Skin epidermis (tissue), 12 donors: ENCODE measurements around the gene MAPKAPK2.

ENCODE experiments used
- H3K27ac ChIP-seq, 21 experiments: fragments of 200-600 bp; sonication (generic) in 11 of 21; one replicate each; pipeline ENCODE4 v1.5.0; 2020; ENCODE audit warnings: mild to moderate bottlenecking in 3 of 21, inconsistent platforms in 2 of 21, moderate library complexity in 2 of 21
- H3K4me3 ChIP-seq, 7 experiments: fragments of 200-600 bp; sonication (generic) in 2 of 7; one replicate each; pipeline ENCODE4 v1.5.0; 2020; ENCODE audit warnings: inconsistent platforms in 2 of 7, mild to moderate bottlenecking in 2 of 7, moderate library complexity in 1 of 7

The MAPKAPK2 gene

GRCh38 chr1:206696812-206697585 lies 12.3 kb downstream of the MAPKAPK2 start:
- Histone ChIP-seq H3K4me3 (no peak overlapping the region), H3K27ac (peak overlapping the region in 1 of 21 experiments; percentile 5)

DNA sequence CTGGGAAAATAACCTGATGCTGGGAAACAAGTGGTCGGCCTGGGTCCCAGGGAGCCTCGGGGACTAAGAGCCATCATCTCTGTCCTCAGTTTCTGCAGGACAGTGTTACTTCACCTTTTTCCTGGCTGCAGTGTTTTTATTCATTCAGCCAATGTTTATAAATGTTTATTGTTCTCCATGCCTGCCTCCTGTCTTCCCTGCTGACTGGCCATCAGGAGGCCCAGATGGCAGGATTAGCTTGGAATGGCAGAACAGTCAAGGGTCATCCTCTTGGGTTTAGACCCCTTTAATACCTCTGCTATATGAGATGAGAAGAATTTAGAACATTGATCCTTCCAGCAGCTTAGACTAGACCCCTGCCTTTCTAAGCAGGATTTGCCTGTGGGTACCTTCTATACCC lies 13.3 kb downstream of the MAPKAPK2 start:
- no peak overlapping the region for H3K27ac ChIP-seq
- no peak overlapping the region for H3K4me3 ChIP-seq

GRCh38 chr1:206699000-206699586 lies 14.4 kb downstream of the MAPKAPK2 start:
- H3K27ac ChIP-seq, result no peak overlapping the region
- no peak overlapping the region for H3K4me3 ChIP-seq

DNA sequence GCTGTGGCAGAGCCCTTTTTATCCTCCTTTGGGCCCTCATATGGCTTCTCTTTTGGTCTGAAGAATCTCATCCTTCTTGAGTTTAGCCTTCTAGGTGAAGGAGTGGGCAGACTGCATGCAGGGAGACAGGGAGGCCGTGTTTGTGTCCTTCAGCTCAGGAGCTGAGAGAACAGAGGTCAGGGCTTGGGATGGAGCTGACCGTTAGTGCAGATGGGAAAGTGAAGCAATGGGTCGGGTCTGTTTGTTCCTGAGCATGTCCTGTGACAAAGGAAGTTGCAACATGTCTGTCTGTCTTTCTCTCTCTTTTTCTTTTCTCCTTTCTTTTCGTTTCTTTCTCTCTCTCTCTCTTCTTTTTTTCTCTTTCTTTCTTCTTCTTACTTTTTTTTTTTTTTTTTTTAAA lies 14.9 kb downstream of the MAPKAPK2 start:
- no peak overlapping the region for H3K4me3 ChIP-seq
- H3K27ac ChIP-seq, result no peak overlapping the region

DNA sequence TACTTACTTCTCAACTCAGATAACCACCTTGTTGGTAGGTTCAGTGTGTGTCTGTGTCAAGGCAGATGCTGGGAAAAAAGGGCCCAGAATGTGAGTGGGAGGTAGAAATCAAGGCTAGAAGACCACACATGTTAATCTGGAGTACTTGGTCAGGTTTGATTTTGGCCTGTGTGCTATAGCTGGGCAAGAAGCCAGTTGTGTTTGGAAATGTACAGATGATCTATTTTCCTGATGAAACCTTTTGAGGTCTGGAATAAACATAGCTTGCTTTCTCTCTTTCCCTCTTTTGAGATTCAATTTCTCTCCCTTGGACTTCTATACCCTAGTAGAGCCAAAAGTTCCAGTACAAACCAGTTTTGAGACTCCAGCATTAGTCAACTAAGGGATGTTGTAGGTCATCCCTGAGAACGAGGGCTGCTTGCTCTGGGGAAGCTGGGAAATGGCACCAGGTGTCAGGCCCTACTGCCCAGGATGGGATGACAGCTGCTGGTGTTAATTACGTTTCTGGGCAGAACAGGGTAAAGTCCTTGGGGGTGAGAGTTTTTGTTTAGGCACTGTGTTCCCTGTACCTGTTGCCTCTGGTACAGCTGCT lies 15.8 kb downstream of the MAPKAPK2 start:
- no peak overlapping the region for H3K4me3 ChIP-seq
- peak overlapping the region in 2 of 21 experiments; percentile 16 to 24 for H3K27ac ChIP-seq

- H3K27ac ChIP-seq, result peak overlapping the region in 1 of 21 experiments; percentile 14
- H3K4me3 ChIP-seq, result no peak overlapping the region
Observed at GRCh38 chr1:206702260-206702659, 17.6 kb downstream of the MAPKAPK2 start.

DNA sequence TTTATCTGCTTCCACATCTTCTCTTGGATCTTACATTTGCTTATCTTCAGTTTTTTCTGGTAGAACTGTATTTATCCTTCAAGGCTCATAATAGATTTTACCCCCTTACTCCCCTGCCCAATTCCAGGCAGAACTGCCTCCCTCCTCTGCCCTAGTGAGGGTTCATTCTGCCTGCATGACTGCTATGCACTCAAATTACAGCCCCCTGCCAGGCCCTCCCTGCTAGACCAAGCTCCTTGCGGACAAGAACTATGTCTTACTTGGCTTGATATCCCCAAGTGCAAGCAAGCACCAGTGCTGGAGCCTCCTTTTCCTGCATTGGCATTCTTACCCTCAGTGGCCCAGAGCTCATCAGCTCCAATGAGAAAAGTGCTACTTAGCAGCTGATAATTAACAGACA lies 18.1 kb downstream of the MAPKAPK2 start:
- peak overlapping the region in 2 of 21 experiments; percentile 35 to 40 for H3K27ac ChIP-seq
- no peak overlapping the region for H3K4me3 ChIP-seq

DNA sequence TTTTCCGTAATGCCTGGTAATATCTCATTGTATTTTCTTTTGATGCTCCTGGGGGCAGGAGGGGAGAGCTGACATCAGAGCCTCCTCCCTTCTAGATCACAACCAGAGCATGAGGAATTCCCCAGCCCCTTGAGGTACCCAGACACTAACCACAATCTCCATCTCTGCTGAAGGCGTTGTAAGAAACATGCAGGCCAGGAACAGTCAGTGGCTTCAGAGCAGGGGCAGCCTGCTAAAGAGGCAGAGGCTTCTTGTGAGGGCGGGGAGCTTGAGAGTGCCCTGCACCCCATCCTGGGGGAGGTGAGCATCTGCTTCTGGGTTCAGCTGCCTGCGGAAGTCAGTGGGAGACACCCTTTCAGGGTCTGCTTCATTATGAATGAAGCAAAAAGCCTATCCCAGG lies 19.0 kb downstream of the MAPKAPK2 start:
- peak overlapping the region in 4 of 21 experiments; percentile 13 to 51 (median 31) for H3K27ac ChIP-seq
- no peak overlapping the region for H3K4me3 ChIP-seq

DNA sequence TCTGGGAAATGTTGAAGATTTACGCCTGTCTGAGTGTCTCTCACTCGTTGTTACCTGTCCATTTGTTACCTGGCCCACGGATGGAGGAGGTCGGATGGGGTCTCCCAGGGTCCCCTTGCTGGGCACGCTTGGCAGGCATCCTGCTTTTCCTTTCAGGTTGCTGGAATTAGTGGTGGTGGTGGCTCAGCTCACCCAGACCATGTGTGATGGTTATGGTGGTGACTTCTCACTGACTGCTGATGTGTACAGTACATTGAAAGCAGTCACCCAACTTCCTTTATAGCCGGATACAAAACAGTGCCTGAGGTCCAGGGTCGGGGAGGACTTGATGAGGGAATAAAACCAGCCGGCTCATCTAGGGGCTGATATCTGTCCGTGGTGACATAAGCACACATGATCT lies 19.5 kb downstream of the MAPKAPK2 start:
- Histone ChIP-seq H3K27ac (peak overlapping the region in 8 of 21 experiments; percentile 21 to 83 (median 45)), H3K4me3 (no peak overlapping the region)

DNA sequence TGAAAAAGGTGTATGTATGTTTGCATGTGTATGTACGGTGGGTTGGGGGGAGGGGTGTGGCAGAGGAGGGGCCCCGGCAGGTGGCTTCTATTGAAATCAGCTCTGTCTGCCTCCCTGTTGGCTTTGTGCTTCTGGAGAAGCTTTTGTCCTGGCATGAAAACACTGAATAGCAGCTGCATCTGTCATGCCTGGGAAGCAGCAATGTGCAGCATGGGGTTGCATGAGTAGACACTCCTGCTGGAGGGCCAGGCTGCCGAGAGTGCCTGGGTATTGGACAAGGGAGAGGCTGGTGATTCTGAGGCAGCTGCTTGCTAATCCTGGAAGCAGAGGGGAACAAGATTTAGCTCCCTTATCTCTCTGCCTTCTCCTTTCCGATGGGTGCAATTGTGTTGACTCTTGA lies 20.5 kb downstream of the MAPKAPK2 start:
- peak overlapping the region in 17 of 21 experiments; percentile 15 to 83 (median 45) for H3K27ac ChIP-seq
- H3K4me3 ChIP-seq, result no peak overlapping the region

GRCh38 chr1:206705726-206706297 lies 21.1 kb downstream of the MAPKAPK2 start:
- no peak overlapping the region for H3K4me3 ChIP-seq
- peak overlapping the region in 17 of 21 experiments; percentile 17 to 83 (median 51) for H3K27ac ChIP-seq

DNA sequence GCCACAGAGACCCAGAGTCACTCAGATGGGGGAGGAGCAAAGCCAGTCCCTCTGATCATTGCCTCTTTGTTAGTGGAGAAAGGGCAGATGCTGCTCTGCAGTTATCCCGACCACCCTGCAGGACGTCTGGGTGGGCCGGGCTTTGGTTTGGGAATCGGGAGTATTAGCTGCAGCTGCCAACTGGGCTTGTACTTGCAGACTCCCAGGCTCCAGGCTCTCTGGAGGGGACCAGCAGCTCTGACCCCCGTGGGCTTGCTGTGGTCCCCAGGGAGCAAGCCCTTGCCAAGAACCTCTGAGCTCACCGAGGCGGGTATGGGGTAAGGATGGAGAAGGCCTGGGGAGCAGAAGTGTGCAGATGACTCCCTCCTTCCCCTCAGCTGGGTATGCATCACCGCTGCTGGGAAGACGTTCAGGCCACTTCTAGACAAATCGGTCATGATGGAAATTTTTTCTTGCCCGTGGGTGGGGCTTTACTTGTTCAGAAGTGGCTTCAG lies 21.6 kb downstream of the MAPKAPK2 start:
- peak overlapping the region in 17 of 21 experiments; percentile 19 to 83 (median 55) for H3K27ac ChIP-seq

DNA sequence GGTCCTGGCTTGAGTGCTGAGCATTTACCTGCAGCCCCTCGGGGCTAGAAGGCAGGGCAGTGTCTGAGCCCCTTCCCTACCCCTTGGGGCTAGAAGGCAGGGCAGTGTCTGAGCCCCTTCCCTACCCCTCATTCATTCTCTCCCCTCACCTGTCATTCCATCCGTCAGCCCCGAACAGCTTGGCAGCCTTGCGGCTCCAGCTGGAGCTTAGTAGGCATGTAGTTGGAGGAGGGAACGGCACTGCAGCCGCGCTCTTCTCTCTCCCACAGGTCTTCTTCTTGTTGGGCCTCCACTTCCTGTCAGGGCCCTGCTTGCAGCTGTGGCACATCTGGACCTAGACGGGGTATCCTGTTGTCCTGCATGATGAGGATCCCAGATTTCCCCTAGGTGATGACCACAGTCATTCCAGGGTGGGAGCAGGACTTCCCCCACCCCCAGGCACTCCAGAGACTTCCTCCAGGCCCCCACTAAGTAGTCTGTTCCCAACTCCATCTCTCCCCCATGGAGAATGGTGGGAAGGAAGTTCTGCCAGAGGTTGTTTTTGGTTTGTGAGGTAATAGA lies 22.2 kb downstream of the MAPKAPK2 start:
- H3K4me3 ChIP-seq, result no peak overlapping the region
- H3K27ac ChIP-seq, result peak overlapping the region in 19 of 21 experiments; percentile 19 to 83 (median 57)

More for the DNA sequence above, 21.6 kb downstream of the MAPKAPK2 start:
- no peak overlapping the region for H3K4me3 ChIP-seq

GRCh38 chr1:206708058-206708457 lies 23.4 kb downstream of the MAPKAPK2 start:
- H3K27ac ChIP-seq, result peak overlapping the region in 6 of 21 experiments; percentile 33 to 83 (median 68)
- no peak overlapping the region for H3K4me3 ChIP-seq

GRCh38 chr1:206708882-206709281 lies 24.2 kb downstream of the MAPKAPK2 start:
- H3K4me3 ChIP-seq, result no peak overlapping the region
- H3K27ac ChIP-seq, result no peak overlapping the region

GRCh38 chr1:206709322-206709721 lies 24.6 kb downstream of the MAPKAPK2 start:
- Histone ChIP-seq H3K27ac (no peak overlapping the region), H3K4me3 (no peak overlapping the region)

GRCh38 chr1:206709772-206710459 lies 25.2 kb downstream of the MAPKAPK2 start:
- H3K27ac ChIP-seq, result no peak overlapping the region
- no peak overlapping the region for H3K4me3 ChIP-seq

- no peak overlapping the region for H3K4me3 ChIP-seq
- no peak overlapping the region for H3K27ac ChIP-seq
Observed at GRCh38 chr1:206710460-206710823, 25.7 kb downstream of the MAPKAPK2 start.

DNA sequence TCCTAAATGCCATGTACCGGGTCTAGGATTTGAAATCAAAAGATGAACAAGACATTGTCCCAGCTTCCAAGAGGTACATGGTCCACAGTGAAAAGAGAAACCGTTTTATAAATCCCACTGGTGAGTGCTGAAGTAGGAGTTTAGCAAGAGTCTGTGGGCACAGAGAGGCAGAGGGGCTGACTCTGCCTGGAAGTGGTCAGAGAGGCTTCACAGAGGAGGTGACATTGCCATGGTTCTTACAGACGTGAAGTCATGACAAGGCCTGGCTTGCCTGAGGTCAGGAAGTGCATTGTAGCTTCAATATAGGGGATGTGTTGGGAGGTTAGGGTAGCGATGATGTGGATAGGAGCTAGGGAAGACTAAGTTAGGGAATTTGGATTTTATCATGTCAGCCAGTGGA lies 28.4 kb downstream of the MAPKAPK2 start:
- no peak overlapping the region for H3K4me3 ChIP-seq
- peak overlapping the region in 3 of 21 experiments; percentile 46 to 76 (median 72) for H3K27ac ChIP-seq
